ENCODE results near the gene DNAI2.
"Not testable (repeated sequence)": the region's sequence is repeated elsewhere in the genome, so short reads cannot be mapped to it uniquely, and the experiment has no call there.

DNAI2 gene

GRCh38 chr17:74274709-74275340 is 791 bp downstream of the DNAI2 start:
- DNase-seq (ENCODE audit: low spot score) = no peak

GRCh38 chr17:74276051-74276476 is 2.0 kb downstream of the DNAI2 start:
- no peak for DNase-seq (ENCODE audit: low spot score)

GRCh38 chr17:74276541-74277009 is 2.5 kb downstream of the DNAI2 start:
- no peak for DNase-seq (ENCODE audit: low spot score)

GRCh38 chr17:74277935-74278334 is 3.9 kb downstream of the DNAI2 start:
- DNase-seq (ENCODE audit: low spot score) = no peak

GRCh38 chr17:74279617-74280016 is 5.6 kb downstream of the DNAI2 start:
- DNase-seq (ENCODE audit: low spot score) = not testable (repeated sequence)

GRCh38 chr17:74280093-74280513 is 6.1 kb downstream of the DNAI2 start:
- DNase-seq (ENCODE audit: low spot score) = no peak

- no peak for DNase-seq (ENCODE audit: low spot score)
These were observed 7.8 kb downstream of the DNAI2 start for GRCh38 chr17:74281799-74282198.

GRCh38 chr17:74282274-74282586 is 8.2 kb downstream of the DNAI2 start:
- not testable (repeated sequence) for DNase-seq (ENCODE audit: low spot score)

GRCh38 chr17:74282587-74283370 is 8.7 kb downstream of the DNAI2 start:
- DNase-seq (ENCODE audit: low spot score) = no peak

- no peak for DNase-seq (ENCODE audit: low spot score)
These were observed 9.3 kb downstream of the DNAI2 start for GRCh38 chr17:74283371-74283673.

- DNase-seq (ENCODE audit: low spot score) = no peak
These were observed 13.1 kb downstream of the DNAI2 start for GRCh38 chr17:74287031-74287602.

- no peak for DNase-seq (ENCODE audit: low spot score)
These were observed 14.8 kb downstream of the DNAI2 start for GRCh38 chr17:74288785-74289184.

- DNase-seq (ENCODE audit: low spot score) = no peak
These were observed 15.7 kb downstream of the DNAI2 start for GRCh38 chr17:74289688-74290087.

- DNase-seq (ENCODE audit: low spot score) = no peak
These were observed 16.3 kb downstream of the DNAI2 start for GRCh38 chr17:74290340-74290739.

- DNase-seq (ENCODE audit: low spot score) = no peak
These were observed 18.5 kb downstream of the DNAI2 start for GRCh38 chr17:74292495-74292894.

GRCh38 chr17:74295625-74296547 is 21.9 kb downstream of the DNAI2 start:
- no peak for DNase-seq (ENCODE audit: low spot score)

GRCh38 chr17:74296548-74296936 is 22.5 kb downstream of the DNAI2 start:
- peak; percentile 69 for DNase-seq (ENCODE audit: low spot score)

GRCh38 chr17:74297941-74298340 is 23.9 kb downstream of the DNAI2 start:
- DNase-seq (ENCODE audit: low spot score) = no peak

- no peak for DNase-seq (ENCODE audit: low spot score)
These were observed 24.7 kb downstream of the DNAI2 start for GRCh38 chr17:74298778-74299177.

GRCh38 chr17:74299226-74300009 is 25.4 kb downstream of the DNAI2 start:
- no peak for DNase-seq (ENCODE audit: low spot score)

GRCh38 chr17:74303305-74303704 is 29.3 kb downstream of the DNAI2 start:
- no peak for DNase-seq (ENCODE audit: low spot score)
